ENCODE results near the gene INSM2.

DNA sequence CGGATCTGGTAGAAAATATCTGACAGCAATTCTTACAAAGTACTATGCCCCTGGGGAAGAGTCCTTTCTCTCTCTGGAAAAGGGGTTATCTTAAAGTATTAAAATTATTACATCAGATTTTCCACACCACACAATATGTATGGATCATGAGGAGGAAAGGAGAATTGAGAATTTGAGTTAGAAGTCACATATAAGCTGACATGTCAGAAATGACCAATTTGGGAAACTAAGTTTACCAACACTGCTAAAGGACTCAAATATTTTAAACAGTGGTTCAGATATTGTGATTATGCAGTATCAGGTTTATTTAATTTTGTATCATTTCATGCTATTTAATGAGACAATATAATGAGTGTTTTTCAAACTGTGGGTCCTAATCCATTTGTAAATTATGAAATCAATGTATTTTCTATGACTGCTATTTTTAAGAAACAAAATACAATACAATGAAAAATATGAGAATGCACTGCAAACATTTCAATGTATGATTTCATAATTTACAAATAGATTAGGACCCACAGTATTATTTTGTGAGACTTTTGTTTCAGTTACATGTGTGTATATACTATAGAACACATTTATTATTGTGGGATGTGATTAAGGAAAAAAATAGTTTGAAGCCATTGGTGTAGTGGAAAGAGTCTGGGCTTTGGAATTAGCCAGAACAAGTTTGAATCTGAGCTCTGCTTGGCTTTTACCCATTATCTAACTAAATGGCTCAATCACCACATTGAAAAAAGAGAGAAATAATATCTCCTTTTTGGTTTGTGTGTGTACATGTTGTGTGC, 1.8 kb upstream of the INSM2 start:
- TF ChIP-seq ZFP30 (CRISPR knock-in tag; IDR thresholded peaks at IDR 0.05) (no peak), GLIS3 (CRISPR knock-in tag; IDR thresholded peaks at IDR 0.05) (no peak), RARB (CRISPR knock-in tag; IDR thresholded peaks at IDR 0.05) (no peak)
- TF ChIP-seq, protein P1, sequence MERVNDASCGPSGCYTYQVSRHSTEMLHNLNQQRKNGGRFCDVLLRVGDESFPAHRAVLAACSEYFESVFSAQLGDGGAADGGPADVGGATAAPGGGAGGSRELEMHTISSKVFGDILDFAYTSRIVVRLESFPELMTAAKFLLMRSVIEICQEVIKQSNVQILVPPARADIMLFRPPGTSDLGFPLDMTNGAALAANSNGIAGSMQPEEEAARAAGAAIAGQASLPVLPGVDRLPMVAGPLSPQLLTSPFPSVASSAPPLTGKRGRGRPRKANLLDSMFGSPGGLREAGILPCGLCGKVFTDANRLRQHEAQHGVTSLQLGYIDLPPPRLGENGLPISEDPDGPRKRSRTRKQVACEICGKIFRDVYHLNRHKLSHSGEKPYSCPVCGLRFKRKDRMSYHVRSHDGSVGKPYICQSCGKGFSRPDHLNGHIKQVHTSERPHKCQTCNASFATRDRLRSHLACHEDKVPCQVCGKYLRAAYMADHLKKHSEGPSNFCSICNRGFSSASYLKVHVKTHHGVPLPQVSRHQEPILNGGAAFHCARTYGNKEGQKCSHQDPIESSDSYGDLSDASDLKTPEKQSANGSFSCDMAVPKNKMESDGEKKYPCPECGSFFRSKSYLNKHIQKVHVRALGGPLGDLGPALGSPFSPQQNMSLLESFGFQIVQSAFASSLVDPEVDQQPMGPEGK (CRISPR knock-in tag; IDR thresholded peaks at IDR 0.05; ENCODE audit: borderline replicate concordance): no peak
- TF ChIP-seq, protein P2, sequence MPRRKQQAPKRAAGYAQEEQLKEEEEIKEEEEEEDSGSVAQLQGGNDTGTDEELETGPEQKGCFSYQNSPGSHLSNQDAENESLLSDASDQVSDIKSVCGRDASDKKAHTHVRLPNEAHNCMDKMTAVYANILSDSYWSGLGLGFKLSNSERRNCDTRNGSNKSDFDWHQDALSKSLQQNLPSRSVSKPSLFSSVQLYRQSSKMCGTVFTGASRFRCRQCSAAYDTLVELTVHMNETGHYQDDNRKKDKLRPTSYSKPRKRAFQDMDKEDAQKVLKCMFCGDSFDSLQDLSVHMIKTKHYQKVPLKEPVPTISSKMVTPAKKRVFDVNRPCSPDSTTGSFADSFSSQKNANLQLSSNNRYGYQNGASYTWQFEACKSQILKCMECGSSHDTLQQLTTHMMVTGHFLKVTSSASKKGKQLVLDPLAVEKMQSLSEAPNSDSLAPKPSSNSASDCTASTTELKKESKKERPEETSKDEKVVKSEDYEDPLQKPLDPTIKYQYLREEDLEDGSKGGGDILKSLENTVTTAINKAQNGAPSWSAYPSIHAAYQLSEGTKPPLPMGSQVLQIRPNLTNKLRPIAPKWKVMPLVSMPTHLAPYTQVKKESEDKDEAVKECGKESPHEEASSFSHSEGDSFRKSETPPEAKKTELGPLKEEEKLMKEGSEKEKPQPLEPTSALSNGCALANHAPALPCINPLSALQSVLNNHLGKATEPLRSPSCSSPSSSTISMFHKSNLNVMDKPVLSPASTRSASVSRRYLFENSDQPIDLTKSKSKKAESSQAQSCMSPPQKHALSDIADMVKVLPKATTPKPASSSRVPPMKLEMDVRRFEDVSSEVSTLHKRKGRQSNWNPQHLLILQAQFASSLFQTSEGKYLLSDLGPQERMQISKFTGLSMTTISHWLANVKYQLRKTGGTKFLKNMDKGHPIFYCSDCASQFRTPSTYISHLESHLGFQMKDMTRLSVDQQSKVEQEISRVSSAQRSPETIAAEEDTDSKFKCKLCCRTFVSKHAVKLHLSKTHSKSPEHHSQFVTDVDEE (CRISPR knock-in tag; IDR thresholded peaks at IDR 0.05): no peak

Measured in SK-N-SH treated with all-trans-retinoic acid at 6 μM for 48 hours (cell line).